Endothelial cell (in vitro differentiated cells): ENCODE data around the gene ZCWPW1. TPM values are rescaled to one million over a fixed set of nuclear protein-coding genes. Genes with fewer than 3 reads are reported as not detected.
"Not testable (repeated sequence)": the region's sequence is repeated elsewhere in the genome, so short reads cannot be mapped to it uniquely, and the experiment has no call there.

ENCODE experiments used
- DNase-seq: peaks from one replicate; pipeline ENCODE4 v3.0.0; 2021; ENCODE audit warnings: low spot score
- H3K27ac Mint-ChIP-seq: one replicate; pipeline ENCODE4 v1.8.0; 2021; ENCODE audit warnings: mixed read lengths, inconsistent platforms; ENCODE audit not compliant: unreplicated experiment
- H3K27me3 Mint-ChIP-seq: one replicate; pipeline ENCODE4 v1.8.0; 2021; ENCODE audit warnings: mild to moderate bottlenecking, moderate library complexity, mixed read lengths, inconsistent platforms; ENCODE audit not compliant: unreplicated experiment
- H3K36me3 Mint-ChIP-seq: one replicate; pipeline ENCODE4 v1.8.0; 2021; ENCODE audit warnings: mild to moderate bottlenecking, low read depth, mixed read lengths, inconsistent platforms; ENCODE audit not compliant: unreplicated experiment
- H3K4me1 Mint-ChIP-seq: one replicate; pipeline ENCODE4 v1.8.0; 2021; ENCODE audit warnings: mild to moderate bottlenecking, mixed read lengths, inconsistent platforms; ENCODE audit not compliant: unreplicated experiment
- H3K4me3 Mint-ChIP-seq: one replicate; pipeline ENCODE4 v1.8.0; 2021; ENCODE audit warnings: mild to moderate bottlenecking, mixed read lengths, inconsistent platforms; ENCODE audit not compliant: unreplicated experiment
- H3K9me3 Mint-ChIP-seq: one replicate; pipeline ENCODE4 v1.8.0; 2021; ENCODE audit warnings: mixed read lengths, inconsistent platforms; ENCODE audit not compliant: unreplicated experiment
- total RNA-seq: library from RNA; stranded (reverse); fragmentation: NEBNext Ultra II Directional; extraction: Animal tissue kit (Norgen Biotek cat#: 25700); gene quantifications from one replicate; pipeline ENCODE4 v1.2.1, GENCODE V29; 2021; ENCODE audit not compliant: unreplicated experiment
- TF ChIP-seq, protein P1 (sequence below): fragments of 200-600 bp; sonication (generic); IDR thresholded peaks from one replicate; pipeline ENCODE4 v1.5.0; 2021; ENCODE audit warnings: antibody characterized with exemption; ENCODE audit not compliant: unreplicated experiment

The ZCWPW1 gene
- total RNA-seq, 1 donor from 2014 or later, result 2.2 TPM

DNA sequence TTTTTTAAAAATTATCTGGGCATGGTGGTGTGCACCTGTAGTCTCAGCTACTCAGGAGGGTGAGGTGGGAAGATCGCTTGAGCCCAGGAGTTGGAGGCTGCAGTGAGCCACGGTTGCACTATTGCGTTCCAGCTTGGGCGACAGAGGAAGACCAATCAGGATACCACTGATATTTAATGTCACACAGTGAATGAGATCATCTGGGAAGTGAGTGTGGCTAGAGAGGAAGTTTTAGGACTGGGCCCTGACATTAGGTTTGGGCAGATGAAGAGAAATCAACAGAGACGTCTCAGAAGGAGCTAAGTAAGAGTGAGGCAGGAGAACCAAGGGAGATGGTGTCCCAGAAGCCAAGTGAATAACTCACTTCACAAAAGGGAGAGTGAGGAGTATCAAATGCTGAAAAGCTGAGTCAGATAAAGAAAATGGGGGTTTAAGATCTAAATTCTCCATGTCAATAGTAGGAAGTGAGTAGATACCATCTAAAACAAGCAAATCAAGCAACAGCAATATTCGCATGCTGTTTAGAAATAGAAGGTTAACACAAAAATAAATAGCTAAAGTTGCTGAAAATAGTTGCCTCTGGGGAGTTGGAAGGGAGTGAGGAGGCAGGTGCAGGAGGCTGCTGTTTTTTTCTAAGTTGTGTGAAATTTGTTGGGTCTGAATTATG lies 43.7 kb downstream of the ZCWPW1 start:
- Mint-ChIP-seq H3K27ac (peak overlapping the region; percentile 55), H3K36me3 (peaks cover 9% of the 10 kb centered on the region), H3K4me1 (peaks cover 32% of the 10 kb centered on the region), H3K4me3 (no peak overlapping the region), H3K27me3 (peaks cover 2% of the 10 kb centered on the region), H3K9me3 (no peaks in the 10 kb centered on the region)
- DNase-seq, result no peak
- TF ChIP-seq, protein P1, sequence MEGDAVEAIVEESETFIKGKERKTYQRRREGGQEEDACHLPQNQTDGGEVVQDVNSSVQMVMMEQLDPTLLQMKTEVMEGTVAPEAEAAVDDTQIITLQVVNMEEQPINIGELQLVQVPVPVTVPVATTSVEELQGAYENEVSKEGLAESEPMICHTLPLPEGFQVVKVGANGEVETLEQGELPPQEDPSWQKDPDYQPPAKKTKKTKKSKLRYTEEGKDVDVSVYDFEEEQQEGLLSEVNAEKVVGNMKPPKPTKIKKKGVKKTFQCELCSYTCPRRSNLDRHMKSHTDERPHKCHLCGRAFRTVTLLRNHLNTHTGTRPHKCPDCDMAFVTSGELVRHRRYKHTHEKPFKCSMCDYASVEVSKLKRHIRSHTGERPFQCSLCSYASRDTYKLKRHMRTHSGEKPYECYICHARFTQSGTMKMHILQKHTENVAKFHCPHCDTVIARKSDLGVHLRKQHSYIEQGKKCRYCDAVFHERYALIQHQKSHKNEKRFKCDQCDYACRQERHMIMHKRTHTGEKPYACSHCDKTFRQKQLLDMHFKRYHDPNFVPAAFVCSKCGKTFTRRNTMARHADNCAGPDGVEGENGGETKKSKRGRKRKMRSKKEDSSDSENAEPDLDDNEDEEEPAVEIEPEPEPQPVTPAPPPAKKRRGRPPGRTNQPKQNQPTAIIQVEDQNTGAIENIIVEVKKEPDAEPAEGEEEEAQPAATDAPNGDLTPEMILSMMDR, result no peak

DNA sequence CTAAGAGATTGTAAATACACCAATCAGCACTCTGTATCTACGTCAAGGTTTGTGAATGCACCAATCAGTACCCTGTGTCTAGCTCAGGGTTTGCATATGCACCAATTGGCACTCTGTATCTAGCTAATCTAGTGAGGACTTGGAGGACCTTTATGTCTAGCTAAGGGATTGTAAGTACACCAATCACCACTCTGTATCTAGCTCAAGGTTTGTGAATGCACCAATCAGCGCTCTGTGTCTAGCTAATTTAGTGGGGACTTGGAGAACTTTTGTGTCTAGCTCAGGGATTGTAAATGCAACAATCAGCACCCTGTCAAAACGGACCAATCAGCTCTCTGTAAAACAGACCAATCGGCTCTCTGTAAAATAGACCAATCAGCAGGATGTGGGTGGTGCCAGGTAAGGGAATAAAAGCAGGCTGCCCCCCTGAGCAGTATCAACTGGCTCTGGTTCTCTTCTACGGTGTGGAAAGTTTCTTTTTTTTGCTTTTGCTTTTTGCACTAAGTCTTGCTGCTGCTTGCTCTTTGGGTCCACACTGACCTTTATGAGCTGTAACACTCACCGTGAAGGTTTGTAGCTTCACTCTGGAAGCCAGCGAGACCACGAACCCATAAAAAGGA lies 46.2 kb downstream of the ZCWPW1 start:
- not testable (repeated sequence) for DNase-seq, H3K36me3 Mint-ChIP-seq, H3K27me3 Mint-ChIP-seq, H3K9me3 Mint-ChIP-seq
- Mint-ChIP-seq H3K4me1 (peaks cover 25% of the 10 kb centered on the region), H3K4me3 (peak overlapping the region; percentile 22), H3K27ac (peak overlapping the region; percentile 72)

DNA sequence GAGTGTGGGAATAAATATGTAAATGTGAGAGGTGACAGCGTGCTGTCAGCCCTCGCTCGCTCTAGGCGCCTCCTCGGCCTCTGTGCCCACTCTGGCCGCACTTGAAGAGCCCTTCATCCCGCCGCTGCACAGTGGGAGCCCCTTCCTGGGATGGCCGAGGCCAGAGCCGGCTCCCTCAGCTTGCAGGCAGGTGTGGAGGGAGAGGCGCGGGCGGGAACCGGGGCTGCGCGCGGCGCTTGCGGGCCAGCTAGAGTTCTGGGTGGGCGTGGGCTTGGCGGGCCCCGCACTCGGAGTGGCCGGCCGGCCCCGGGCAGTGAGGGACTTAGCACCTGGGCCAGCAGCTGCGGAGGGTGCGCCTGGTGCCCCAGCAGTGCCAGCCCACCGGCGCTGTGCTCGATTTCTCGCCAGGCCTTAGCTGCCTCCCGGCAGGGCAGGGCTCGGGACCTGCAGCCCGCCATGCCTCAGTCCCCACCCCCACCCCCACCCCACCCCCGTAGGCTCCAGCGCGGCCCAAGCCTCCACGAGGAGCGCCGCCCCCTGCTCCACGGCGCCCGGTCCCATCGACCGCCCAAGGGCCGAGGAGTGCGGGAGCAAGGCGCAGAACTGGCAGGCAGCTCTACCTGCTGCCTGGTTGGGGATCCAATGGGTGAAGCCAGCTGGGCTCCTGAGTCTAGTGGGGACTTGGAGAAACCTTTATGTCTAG lies 46.8 kb downstream of the ZCWPW1 start:
- not testable (repeated sequence) for DNase-seq, H3K27me3 Mint-ChIP-seq

DNA sequence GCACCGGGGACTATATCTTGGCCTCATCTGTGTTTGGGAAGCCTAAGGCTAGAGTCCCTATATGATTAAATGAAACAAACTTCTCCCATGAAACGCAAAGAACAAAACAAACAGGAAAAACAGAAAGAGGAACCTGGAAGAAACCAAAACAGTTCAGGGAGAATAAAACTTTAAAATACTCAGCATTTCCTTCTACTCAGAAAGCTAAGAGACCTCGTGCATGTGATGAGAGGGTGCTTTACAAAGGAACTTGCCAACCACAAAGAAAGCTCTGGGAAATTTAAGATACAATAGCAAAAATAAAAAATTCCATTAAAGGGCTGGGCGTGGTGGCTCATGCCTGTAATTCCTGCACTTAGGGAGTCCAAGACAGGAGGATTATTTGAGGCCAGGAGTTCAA lies 48.3 kb downstream of the ZCWPW1 start:
- TF ChIP-seq, protein P1, result no peak
- Mint-ChIP-seq H3K36me3 (peaks cover 9% of the 10 kb centered on the region), H3K4me1 (peaks cover 33% of the 10 kb centered on the region), H3K27me3 (peaks cover 4% of the 10 kb centered on the region), H3K27ac (peak overlapping the region; percentile 11), H3K4me3 (peak overlapping the region; percentile 62), H3K9me3 (no peaks in the 10 kb centered on the region)
- DNase-seq, result no peak

More for the DNA sequence above, 46.8 kb downstream of the ZCWPW1 start:
- not testable (repeated sequence) for H3K9me3 Mint-ChIP-seq, H3K4me3 Mint-ChIP-seq, H3K27ac Mint-ChIP-seq, H3K36me3 Mint-ChIP-seq
- peaks cover 25% of the 10 kb centered on the region for H3K4me1 Mint-ChIP-seq

DNA sequence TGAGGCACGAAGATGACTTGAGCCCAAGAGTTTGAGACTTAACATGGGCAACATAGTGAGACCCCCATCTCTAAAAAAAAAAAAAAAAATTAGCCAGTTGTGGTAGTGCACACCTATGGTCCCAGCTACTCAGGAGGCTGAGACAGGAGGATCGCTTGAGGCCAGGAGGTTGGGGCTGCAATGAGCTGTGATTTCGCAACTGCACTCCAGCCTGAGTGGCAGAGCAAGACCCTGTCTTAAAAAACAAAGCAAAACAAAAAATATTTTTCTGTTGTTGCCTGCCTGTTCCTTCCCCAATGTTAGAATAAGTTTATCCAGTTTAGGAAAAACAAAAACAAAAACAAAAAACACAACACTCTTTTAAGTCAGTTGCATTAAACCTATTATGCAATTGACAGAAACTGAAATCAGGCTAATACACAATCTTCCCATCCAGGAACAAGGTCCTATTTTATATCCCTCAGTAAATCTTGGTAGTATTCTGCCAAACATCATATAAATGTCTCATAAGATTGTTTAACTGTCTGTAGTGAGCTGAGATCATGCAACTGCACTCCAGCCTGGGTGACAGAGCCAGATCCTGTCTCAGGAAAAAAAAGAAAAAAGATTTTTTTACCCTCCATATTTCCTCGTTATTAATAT lies 50.3 kb downstream of the ZCWPW1 start:
- TF ChIP-seq, protein P1, result no peak
- no peak for DNase-seq
- H3K9me3 Mint-ChIP-seq, result no peaks in the 10 kb centered on the region
- peaks cover 24% of the 10 kb centered on the region for H3K4me1 Mint-ChIP-seq
- peaks cover 8% of the 10 kb centered on the region for H3K27me3 Mint-ChIP-seq
- H3K36me3 Mint-ChIP-seq, result peaks cover 8% of the 10 kb centered on the region
- no peak overlapping the region for H3K27ac Mint-ChIP-seq
- no peak overlapping the region for H3K4me3 Mint-ChIP-seq
